ENCODE data around the gene INCA1.
"Not testable (repeated sequence)": the region's sequence is repeated elsewhere in the genome, so short reads cannot be mapped to it uniquely, and the experiment has no call there.

Gene INCA1, protein sequence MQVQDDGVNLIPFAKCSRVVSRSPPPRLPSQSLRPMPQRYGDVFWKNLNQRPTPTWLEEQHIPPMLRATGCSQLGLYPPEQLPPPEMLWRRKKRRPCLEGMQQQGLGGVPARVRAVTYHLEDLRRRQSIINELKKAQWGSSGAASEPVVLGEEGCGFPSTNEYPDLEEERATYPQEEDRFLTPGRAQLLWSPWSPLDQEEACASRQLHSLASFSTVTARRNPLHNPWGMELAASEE

DNA sequence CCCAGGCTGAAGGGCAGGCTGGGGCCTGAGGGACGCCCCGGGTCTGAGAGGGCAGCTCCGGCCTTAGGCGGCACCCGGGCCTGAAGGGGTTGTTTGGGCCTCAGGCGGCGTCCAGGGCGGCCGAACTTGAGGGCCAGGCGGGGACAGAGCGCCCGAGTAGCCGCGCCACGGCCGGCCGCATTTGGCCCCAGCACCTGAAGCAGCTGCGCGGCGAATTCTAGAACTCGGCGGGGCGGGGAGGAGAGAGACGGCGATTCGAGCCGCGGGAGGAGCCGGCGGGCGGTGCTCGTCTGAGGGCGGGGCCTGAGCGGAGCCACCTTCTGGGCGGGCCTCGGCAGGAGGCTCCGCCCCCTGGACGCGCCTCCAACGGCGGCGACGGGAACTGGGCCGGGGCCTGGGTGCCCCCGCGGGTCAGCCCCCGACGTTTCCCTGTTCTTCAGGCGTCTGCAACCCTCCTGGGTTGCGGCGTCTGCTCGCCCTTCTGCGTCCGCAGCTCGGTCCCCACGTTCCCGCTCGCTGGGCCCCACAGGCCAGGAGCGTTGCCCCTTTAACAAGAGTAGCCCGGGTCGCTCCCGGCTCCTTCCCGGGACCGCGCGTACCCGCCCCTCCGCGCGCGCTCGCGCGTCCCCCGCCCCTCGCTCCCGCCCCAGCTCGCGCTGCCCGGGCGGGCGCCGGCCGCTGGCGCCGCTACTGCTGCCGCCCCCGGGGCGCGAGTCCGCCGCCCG is at the start of gene INCA1, which contains the start of gene KIF1C:
TSS of gene INCA1 (minus strand) at position 221 of the 725 bp plus-strand sequence. CDS start 3,085 bp downstream, outside the sequence.
TSS of gene KIF1C (plus strand) at position 649 of the 725 bp plus-strand sequence. CDS start 2,297 bp downstream, outside the sequence.
- peak; percentile 84 to 88 for DNase-seq (ENCODE audit: low read depth in 2 of 2)

DNA sequence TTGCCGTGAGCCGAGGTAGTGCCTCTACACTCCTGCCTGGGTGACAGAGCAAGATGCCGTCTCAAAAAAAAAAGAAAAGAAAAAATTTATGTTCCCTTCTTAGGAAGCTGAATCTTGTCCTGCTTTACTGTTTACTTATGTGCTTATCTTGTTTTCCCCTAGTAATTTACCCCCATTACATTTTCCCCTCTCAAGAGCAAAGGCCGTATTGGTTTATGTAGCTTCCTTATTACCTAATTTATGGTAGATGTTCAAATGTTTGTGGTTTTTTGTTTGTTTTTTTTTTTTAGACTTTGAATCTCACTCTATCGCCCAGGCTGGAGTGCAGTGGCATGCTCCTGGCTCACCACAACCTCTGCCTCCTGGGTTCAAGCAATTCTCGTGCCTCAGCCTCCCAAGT is 48.2 kb upstream of the INCA1 start:
- DNase-seq (ENCODE audit: low read depth in 2 of 2), result no peak

DNA sequence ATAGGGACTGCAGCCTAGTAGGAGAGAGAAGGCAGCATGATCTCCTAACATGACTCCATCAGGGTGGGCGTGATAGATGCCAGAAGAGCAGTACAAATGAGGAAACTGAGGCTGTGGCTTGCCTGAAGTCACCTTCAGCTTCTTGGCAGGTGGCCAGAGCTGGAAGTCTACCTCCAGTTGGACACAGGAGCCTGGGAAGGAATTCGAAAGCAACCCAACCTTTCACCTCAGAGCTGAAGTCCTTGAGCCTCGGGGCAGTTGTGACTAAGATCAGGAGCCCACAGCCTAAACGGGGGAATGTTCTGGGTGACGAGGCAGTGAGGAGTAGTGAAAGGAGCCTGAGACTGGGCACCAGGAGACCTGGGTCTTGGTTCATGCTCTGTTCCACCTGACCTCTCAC is 47.3 kb upstream of the INCA1 start:
- no peak for DNase-seq (ENCODE audit: low read depth in 2 of 2)

DNA sequence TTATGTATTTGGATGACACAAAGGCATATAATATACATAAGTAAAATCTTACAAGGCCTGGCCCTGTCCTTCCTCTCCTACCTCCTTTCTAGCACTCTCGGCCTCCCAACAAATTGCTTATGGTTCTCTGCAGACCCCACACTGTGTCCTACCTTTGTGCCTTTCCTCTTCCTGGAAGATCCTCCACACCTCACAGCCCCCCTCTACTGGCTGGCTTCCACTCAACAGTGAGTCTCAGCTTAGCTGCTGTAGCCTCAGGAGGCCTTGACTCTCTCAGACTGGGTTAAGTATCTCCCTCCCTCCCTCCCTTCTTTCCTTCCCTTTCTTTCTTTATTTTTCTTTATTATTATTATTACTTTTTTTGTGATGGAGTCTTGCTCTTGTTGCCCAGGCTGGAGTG is 46.2 kb upstream of the INCA1 start:
- DNase-seq (ENCODE audit: low read depth in 2 of 2), result no peak

DNA sequence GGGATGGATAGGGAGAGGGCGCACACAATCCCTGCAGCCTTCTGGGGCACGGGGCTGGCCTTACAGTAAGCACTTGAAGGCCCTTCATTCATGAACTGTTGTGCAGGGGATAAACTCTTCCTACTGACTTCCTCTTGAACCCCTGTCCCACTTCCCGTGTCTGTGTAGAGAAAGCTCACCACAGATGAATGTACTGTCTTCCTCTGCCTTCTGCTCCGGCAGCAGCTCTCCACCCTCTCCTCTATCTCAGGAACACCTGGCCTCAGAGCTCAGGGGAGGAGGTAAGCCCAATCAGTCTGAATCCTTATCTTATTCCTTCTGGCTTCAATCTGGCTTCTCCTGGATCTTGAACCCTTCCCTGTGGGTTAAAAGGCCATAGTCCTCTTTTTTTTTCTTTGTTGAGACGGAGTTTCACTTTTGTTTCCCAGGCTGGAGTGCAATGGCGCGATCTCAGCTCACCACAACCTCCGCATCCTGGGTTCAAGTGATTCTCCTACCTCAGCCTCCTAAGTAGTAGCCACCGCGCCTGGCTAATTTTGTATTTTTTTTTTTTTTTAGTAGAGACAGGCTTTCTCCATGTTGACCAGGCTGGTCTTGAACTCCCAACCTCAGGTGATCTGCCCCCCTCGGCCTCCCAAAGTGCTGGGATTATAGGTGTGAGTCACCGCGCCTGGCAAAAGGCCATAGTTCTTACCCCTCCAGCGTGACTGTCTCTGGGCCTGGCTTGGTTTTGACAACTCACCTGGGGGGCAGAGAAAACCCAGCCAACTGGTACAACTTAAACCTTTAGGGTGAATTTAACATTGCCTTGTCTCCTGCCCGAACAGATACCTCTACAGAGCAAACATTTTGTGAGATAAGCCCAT is 45.1 kb upstream of the INCA1 start:
- peak in 1 of 2 donors; percentile 10 for DNase-seq (ENCODE audit: low read depth in 2 of 2)

DNA sequence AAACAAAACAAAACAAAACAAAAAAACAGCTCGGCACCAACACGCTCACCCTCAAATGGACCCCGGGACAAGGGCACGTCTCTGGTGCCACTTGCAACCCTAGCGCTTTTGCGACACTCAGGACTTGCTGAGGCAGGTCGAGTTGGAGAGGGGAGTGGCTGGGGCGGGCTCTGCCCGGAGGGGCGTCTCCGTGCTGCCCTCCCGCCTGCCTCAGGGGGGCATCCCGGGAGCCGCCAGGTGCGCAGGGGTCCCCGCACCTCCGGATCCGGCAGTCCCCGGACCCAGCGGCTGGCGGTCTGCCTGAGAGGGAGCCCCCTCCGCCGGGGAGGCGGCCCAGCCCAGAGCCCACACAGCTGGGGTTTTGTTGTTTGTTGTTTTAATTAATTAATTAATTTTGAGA is 38.0 kb upstream of the INCA1 start, which contains the start of gene SLC52A1:
TSS of gene SLC52A1 (minus strand) at position 112 of the 400 bp plus-strand sequence. CDS start 820 bp downstream, outside the sequence.
- DNase-seq (ENCODE audit: low read depth in 2 of 2), result no peak

DNA sequence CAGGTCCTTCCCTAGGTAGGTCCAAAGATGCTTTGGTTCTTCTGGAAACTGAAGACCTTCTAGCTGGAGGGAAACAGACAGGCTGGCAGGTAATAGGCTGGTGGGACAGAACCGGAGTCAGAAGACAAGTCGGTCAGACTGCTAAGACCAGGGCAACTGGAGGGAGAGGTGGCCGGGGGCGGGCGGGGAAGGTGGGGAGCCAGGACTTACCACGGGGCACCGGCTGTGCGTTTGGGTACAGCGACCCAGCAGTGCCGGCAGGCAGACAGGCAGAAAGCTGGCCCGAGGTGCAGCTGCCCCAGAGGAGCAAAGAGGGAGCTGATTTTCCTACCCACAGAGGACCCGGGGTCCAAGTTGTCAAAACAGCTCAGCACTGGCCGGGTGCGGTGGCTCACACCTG is 37.3 kb upstream of the INCA1 start:
- no peak for DNase-seq (ENCODE audit: low read depth in 2 of 2)

DNA sequence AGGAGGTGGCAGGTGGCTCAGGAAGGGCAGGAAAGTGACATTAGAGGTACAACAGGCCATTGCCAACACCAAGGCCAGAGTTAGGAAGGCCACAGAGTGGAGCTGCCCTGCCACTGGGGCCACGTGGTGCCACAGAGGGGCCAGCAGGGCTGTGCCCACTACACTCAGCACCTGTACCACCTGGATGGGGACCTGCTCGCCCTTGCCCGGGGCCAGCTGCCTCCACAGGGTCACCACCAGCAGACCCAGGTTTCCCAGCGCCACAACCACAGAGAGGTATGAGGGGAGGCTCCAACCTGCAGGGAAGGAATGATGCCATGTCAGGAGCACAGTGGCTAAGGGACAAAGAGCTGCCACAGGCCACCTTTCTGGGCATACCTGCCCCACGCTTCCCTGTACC is 36.7 kb upstream of the INCA1 start:
- DNase-seq (ENCODE audit: low read depth in 2 of 2), result no peak

DNA sequence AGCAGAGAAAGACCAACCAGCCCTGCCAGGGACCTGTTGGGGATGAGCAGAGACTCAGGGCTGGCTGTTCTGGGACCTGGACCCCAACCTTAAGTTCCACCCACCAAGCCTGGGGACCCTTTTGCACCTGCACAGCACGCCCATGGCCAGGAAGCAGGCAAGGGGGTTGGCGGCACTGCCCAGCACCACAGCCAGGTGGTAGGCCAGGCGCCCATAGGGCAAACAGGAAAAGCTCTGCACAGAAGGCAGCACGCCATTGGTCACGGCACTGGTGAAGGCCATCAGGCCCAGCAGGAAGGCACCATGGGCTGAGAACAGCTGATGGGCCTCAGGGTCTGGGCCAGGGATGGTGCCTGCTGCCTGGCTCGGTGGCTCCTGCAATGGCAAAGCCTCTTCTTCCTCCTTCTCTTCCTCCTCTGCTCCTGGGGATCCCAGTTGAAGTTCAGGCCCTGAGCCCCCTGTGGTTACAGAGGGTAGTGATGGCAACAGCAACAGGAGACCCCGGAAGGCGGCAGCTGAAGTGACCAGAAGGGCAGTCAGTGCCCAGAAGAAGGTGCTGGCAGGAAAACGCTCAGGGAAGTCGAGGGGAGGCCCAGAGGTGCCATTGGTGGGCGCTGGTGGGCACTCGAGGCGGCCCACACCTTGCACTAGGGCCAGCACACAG is 36.2 kb upstream of the INCA1 start:
- no peak for DNase-seq (ENCODE audit: low read depth in 2 of 2)

DNA sequence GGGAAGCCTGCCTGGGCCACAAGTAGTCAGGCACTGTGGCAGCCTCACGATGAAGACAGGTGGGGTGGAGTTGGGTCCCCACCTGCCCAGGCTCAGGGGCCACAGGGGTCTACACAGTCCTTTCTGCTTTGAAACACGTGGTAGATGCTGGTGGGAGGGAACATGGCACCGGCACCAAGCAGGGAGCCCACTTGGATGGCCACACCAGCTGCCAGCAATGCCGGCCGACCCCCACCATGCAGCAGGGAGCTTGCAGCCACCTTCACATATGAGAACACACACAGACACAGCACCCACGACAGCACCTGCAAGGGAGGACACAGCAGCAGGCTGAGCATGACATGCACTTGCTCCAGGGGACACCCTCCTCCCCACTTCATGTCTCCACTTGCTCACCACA is 35.5 kb upstream of the INCA1 start:
- no peak for DNase-seq (ENCODE audit: low read depth in 2 of 2)

DNA sequence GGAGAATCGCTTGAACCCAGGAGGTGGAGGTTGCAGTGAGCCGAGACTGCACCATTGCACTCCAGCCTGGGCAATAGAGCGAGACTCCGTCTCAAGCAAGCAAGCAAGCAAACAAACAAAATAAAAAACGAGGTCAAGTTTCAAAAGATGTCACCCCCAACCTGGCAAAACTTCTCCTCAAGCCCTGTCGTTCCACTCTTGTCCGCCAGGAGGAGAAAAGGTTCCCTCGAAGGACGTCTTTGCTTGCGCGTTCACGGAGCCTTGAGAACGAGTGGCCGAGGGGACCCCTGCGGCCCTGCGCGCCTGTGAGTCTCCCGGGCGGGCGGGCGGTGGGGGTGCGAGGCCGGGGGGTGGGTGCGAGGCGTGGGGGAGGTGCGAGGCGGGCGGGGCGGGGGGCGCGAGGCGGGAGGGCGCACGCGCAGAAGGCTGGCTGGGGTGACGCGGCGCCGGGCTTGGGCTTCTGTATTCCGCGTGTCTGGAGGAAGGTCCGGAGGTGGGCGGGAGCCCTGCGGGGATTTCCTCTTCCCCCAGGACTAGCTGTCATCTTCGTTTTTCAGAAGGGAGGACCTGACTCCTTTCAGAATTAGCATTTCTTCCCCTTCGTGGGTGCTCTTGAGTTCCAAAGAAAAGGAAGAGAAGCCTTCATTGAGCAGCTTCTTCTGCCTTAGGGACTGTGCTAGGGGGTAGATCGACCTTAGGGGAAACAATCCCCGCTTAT is 34.2 kb upstream of the INCA1 start:
- peak; percentile 69 to 82 for DNase-seq (ENCODE audit: low read depth in 2 of 2)

DNA sequence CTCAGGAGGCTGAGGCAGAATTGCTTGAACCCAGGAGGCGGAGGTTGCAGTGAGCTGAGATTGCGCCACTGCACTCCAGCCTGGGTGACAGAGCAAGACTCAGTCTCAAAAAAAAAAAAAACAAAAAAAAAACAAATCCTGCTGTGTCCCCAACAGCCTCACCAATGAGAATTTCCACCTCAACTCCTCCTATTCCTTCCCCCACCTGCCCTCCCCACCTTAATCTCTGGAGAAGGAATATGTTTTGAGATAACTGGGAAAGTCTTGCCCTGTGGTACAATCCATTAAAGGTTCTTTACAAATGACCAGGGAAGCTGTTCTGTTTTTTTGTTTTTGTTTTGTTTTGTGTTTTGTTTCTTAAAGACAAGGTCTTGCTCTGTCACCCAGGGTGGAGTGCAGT is 32.8 kb upstream of the INCA1 start:
- not testable (repeated sequence) for DNase-seq (ENCODE audit: low read depth in 2 of 2)

DNA sequence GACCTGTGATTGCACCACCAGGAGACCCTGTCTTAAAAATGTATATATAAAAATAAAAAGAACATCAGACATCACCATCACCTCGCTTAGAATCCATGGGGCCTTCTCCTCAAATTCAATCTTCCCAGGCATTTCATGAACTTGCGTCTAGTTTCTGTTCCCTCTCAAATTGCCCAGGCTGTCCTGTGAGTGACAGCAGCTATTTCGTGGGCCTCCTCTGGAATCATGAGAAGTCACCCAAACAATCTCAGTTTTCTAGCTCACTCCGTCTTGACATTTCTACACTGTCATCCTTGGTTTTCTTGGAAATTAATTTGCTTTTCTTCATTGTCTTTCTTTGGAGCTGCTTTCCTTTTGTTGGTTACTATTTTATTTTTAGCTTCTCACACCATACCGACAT is 30.6 kb upstream of the INCA1 start:
- DNase-seq (ENCODE audit: low read depth in 2 of 2), result no peak

DNA sequence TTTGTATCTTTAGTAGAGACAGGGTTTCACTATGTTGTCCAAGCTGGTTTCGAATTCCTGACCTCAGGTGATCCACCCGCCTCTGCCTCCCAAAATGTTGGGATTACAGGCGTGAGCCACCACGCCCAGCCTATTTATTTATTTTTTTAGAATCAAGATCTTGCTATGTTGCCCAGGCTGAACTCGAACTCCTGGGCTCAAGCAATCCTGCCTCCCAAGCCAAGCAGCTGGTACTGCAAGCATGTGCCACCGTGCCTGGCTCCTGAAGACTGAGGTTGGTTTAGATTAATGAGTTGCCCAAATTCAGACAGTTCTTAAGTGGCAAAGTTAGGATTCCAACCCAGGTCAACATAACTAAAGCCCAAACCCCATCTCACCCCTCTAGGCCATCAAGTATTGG is 30.0 kb upstream of the INCA1 start:
- no peak for DNase-seq (ENCODE audit: low read depth in 2 of 2)

DNA sequence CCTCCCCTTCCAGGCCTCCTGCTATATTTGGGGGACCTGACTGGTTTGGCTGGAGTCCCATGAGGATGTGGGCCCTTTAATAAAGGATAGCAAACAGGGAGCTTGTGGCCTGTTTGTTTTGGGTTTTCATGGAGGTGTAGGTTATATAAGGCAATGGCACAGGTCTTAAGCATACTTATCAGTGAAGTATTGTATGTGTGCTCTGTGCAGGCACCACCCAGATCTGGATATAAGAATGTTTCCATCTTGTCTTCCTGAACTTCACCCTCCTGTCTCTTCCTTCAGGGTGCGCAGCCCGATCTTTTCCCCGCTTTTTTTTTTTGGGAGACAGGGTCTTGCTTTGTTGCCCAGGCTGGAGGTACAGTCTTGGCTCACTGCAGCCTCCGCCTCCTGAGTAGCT is 27.3 kb upstream of the INCA1 start:
- DNase-seq (ENCODE audit: low read depth in 2 of 2), result no peak

DNA sequence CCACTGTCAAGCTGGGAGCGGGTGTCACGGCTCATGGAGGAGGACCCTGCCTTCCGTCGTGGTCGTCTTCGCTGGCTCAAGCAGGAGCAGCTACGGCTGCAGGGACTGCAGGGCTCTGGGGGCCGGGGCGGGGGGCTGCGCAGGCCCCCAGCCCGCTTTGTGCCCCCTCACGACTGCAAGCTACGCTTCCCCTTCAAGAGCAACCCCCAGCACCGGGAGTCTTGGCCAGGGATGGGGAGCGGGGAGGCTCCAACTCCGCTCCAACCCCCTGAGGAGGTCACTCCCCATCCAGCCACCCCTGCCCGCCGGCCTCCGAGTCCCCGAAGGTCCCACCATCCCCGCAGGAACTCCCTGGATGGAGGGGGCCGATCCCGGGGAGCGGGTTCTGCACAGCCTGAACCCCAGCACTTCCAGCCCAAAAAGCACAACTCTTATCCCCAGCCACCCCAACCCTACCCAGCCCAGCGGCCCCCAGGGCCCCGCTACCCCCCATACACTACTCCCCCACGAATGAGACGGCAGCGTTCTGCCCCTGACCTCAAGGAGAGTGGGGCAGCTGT is 26.3 kb upstream of the INCA1 start:
- DNase-seq (ENCODE audit: low read depth in 2 of 2), result no peak

DNA sequence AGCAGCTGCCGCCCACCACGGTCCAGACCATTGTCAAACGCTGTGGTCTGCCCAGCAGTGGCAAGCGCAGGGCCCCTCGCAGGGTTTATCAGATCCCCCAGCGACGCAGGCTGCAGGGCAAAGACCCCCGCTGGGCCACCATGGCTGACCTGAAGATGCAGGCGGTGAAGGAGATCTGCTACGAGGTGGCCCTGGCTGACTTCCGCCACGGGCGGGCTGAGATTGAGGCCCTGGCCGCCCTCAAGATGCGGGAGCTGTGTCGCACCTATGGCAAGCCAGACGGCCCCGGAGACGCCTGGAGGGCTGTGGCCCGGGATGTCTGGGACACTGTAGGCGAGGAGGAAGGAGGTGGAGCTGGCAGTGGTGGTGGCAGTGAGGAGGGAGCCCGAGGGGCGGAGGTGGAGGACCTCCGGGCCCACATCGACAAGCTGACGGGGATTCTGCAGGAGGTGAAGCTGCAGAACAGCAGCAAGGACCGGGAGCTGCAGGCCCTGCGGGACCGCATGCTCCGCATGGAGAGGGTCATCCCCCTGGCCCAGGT is 24.9 kb upstream of the INCA1 start:
- no peak for DNase-seq (ENCODE audit: low read depth in 2 of 2)

DNA sequence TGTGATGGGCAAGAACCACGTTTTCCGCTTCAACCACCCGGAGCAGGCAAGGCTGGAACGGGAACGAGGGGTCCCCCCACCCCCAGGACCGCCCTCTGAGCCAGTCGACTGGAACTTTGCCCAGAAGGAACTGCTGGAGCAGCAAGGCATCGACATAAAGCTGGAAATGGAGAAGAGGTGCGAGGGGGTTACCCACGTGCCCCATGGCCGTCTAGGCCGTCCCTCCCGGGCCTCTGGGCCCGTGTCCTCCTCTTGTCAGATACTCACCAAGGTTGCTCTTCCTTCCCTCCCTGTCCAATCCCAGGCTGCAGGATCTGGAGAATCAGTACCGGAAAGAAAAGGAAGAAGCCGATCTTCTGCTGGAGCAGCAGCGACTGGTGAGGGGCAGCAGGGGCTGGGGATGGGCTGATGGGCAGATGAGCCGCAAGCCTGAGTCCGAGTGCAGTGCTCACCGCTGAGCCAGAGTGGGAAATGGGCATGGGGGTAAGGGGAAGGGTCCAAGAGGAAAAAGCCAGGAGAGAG is 23.2 kb upstream of the INCA1 start:
- no peak for DNase-seq (ENCODE audit: low read depth in 2 of 2)

DNA sequence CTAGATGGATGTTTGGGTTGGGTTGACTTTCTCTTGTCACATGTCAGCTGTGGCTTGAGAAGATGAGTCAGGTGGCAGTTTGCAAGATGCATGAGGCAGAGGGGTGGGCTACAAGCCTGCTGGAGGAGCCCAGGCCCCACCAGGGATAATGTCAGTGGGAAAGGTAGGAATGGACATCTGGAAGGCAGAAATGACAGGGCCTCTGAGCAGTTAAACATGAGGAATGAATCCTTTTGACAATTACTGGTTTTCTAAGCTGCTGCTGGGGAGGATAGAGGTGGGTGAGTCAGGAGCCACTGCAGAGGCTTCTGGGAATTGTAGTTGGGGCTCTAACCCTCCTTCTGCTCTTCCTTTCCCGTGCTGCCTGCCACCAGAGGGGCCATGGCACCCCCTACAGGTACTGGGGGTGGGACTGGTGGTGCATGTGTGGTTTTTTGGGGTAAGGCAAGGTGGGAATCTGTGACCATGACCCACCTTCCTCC is 22.2 kb upstream of the INCA1 start:
- DNase-seq (ENCODE audit: low read depth in 2 of 2), result peak in 1 of 2 donors; percentile 16

DNA sequence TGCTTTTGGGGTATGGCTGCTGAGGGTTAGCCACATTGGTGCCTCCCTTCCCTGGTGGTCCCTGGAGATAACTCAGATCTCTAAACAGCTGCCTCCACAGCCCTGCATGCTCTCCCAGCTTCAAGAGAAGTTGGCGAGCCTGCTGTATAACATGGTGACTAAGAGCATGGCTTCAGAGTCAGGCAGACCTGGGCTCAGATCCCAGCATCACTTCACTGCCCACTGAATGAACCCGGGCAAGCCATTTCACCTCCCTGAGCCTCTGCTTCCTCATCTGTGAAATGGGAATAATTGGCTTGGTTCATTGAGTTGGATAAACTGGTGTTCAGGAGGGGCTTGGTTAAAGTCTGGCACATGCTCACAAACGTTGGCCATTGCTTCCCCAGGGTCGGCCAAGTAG is 17.0 kb upstream of the INCA1 start:
- no peak for DNase-seq (ENCODE audit: low read depth in 2 of 2)

Measured in stimulated activated CD4-positive, alpha-beta T cell treated with anti-CD3 and anti-CD28 coated beads, Interleukin-15, amount 100 ng/mL, for 48 hours (primary cell).